Stimulated activated CD4-positive, alpha-beta T cell treated with anti-CD3 and anti-CD28 coated beads, Interleukin-15, amount 100 ng/mL, for 48 hours (primary cell): ENCODE measurements around the gene PHPT1.
"Not testable (repeated sequence)": the region's sequence is repeated elsewhere in the genome, so short reads cannot be mapped to it uniquely, and the experiment has no call there.

Source experiments
- DNase-seq, 2 donors: peaks; one replicate each; pipeline ENCODE4 v3.0.0-alpha.2; 2020; ENCODE audit warnings: low read depth in 2 of 2

PHPT1 gene

GRCh38 chr9:136837146-136837855 is 11.9 kb upstream of the PHPT1 start:
- no peak for DNase-seq

DNA sequence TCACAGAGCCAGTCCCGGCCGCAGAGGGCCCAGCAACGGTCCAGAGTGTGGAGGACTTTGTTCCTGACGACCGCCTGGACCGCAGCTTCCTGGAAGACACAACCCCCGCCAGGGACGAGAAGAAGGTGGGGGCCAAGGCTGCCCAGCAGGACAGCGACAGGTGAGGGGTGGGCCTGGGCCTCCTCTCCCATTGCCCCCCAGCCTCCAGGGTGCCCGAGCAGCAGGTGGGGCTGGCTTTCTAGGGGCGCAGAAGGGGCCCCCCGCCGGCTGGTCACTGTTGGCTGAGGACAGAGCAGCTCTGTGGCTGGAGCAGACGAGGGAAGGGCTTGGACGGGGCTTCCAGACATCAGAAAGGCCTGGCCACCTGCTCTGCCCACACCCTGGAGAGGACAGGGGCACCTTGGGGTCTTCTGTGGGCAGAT is 11.3 kb upstream of the PHPT1 start:
- not testable (repeated sequence) for DNase-seq

DNA sequence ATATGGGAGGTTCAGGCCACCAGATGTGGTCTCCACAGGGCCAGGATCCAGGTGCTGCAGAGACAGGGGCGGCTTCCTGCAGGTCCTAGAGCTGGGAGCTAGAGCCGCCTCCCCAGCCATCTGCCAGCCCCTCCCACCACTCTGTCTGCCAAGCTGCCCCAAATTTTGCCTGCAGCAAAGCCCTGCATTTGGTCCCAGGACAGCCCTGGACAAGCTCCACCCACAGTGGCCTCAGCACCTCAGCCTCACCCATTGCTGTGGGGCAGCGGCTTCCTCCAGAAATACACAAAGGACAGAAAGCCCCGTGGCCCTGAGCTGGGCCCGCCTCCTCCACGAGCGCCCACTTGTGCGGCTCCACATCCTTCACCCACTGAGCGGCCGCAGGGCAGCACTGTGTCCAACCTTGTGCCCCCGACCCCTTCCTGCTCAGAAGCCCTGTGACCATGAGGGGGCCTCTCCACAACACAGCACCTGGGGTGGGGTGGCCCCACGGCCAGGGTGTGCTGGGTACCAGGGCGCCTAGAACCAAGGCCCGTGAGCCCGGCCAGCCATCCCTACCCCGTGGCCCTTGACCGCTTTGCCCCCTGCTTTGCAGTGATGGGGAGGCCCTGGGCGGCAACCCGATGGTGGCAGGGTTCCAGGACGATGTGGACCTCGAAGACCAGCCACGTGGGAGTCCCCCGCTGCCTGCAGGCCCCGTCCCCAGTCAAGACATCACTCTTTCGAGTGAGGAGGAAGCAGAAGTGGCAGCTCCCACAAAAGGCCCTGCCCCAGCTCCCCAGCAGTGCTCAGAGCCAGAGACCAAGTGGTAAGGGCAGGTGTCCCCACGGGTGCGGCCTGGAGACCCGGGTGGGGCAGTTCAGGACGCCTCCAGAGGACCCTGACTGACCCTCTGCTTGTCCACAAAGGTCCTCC is 10.6 kb upstream of the PHPT1 start:
- no peak for DNase-seq

- no peak for DNase-seq
Observed at GRCh38 chr9:136839229-136840139, 9.7 kb upstream of the PHPT1 start.

DNA sequence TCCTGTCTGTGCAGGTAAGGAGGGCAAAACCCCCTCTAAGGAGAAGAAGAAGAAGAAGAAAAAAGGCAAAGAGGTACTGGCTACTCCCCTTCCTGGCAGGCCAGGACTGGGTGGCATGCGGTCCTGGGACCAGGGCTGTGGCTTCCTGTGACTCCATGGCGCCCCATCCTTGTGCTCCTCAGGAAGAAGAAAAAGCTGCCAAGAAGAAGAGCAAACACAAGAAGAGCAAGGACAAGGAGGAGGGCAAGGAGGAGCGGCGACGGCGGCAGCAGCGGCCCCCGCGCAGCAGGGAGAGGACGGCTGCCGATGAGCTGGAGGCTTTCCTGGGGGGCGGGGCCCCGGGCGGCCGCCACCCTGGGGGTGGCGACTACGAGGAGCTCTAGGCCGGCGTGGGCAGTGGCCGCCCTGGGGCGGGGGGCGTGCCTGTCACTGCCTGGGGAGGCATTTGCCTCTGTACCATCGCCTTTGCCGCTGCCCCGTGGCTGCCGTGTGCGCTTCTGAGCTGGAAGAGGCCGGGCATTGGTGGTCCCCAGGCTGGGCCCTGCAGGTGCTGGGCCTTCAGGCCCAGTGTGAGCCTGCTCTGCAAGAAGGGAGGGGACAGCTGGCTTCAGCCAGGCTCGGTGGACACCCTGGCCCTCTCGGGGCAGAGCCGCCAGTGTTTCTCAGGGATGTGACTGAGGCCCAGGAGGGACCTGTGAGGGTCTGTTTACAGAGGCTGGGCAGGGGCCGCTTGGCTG is 8.9 kb upstream of the PHPT1 start:
- DNase-seq = no peak

DNA sequence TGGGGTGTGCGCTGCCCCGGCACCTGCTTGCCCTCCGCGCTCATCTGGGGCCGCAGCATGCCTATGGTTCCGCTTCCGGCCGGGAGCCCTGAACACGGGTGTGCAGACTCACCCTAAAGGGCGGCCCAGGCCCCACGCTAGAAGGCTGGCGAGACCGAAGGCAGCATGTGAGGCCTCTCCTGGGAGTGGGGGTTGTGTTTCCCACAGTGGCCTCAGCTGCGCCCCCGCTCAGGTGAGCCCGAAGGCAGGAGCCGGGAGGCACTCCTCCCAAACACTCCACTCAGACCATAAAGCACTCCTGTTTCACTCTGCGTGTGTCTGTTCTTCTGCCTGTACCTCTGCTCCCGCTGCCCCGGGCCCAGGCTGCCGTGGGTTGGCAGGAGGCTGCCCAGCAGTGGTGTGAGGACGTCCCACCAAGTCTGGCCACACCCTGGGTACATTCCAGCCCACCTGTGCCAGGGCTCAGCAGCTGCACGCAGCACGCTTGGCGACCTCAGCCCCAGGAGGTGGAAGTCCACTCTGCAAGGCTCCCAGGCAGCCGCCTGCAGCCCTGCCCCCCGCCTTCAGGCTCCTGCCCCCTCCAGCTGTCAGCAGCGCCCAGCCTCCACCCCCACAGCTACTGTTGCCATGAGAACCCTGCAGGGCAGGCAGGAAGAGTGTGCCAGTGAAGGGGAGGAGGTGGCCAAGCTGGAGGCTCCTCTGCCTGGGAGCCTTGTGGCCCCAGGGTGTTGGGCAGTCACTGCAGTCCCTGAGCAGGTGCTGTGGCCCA is 8.1 kb upstream of the PHPT1 start:
- no peak for DNase-seq

DNA sequence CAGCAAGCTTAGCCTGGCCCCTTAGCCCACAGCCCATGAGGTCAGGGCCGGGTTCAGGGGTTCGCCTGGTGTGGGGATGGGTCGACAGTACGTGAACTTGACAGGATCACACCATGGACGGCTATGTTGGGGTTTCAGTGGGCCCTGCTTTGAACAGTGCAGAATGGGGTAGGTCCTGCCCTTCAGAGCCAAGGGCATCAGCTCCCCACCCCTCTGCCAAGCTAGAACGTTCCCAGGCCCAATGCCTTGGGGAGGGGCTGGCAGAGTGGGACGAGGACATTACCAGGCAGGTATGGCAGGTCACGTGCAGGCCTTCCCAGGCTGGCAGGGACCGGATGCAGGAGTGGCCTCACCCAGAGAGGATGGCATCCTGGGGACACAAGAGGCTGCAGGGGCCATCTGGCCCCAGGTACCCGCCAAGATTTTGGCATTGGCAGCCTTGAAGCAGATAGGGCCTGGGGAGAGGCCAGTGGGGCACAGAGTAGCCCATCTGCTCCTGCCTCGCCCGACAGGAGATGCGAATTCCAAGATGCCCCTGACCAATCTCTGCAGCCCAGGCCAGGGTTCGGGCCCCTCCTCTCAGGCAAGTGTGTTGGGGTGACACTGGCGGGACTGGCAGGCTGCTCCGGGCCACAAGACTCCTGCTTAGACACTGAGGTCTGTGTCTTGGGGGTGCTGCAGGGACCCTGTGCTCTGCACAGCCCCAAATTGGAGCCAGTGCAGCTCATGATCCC is 7.4 kb upstream of the PHPT1 start:
- not testable (repeated sequence) for DNase-seq

DNA sequence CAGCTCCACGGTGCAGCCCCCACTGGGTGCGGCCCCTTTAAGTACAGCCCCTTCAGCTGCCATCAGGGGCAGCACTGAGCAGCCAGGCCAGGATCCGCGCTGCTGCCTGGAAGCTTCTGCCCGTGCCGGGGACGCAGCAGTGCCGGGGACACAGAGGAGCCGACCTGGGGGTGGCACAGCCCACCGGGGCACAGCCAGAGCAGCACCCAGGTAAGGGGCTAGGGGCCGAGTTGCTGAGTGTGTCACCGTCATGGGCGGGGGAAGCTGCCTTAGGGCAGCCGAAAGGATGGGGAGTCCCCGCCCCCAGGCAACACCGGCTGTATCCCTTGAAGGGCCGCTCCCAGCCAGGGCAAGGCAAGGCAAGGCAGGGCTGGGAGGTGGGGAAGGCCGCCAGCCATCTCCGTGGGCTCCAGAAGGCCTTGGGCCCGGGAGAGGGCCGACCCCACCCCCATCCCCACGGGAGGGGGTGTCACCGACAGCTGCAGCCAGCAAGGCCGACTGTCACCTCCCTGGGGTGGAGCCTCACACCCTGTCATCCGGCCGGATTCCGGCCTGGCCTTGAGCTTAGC is 6.7 kb upstream of the PHPT1 start, which contains the start of gene AJM1:
Gene AJM1, plus strand, starts transcription at position 99 of the 569 bp plus-strand sequence. CDS start 1,937 bp downstream, outside the sequence.
- DNase-seq = peak; percentile 61 to 73

- DNase-seq = not testable (repeated sequence)
Observed at GRCh38 chr9:136843159-136843800, 5.9 kb upstream of the PHPT1 start.

- peak in 1 of 2 donors; percentile 45 for DNase-seq
Observed at GRCh38 chr9:136843801-136844740, 5.1 kb upstream of the PHPT1 start.

DNA sequence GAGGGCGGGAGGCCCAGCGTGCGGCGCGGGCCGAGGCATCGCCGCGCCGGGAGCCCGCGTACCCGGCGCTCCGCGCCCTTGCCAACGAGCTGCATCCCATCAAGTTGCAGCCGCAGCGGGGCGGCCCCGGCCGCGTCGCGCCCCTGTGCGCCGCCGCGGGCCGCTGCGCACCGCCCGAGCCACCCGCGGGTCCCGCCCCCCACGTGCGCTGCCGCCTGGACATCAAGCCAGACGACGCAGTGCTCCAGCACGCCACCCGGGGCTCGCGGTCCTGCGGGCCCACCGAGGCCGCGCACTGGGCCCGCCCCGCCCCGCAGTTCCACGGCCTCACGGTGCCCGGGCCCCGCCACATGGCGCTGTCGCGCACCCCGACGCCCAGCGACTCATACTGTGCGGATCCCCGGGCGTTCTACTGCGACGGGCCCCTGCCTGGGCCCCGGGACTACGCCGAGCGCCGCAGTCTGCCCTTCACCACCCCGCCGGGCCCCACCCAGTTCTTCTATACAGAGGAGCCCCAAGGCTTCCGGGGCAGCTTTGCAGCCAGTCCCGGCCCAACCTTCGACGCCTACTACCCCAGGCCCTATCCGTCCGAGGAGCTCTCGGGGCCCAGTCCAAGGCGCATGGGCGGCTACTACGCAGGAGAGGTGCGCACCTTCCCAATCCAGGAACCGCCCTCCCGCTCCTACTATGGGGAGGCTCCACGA is 4.3 kb upstream of the PHPT1 start:
- no peak for DNase-seq

DNA sequence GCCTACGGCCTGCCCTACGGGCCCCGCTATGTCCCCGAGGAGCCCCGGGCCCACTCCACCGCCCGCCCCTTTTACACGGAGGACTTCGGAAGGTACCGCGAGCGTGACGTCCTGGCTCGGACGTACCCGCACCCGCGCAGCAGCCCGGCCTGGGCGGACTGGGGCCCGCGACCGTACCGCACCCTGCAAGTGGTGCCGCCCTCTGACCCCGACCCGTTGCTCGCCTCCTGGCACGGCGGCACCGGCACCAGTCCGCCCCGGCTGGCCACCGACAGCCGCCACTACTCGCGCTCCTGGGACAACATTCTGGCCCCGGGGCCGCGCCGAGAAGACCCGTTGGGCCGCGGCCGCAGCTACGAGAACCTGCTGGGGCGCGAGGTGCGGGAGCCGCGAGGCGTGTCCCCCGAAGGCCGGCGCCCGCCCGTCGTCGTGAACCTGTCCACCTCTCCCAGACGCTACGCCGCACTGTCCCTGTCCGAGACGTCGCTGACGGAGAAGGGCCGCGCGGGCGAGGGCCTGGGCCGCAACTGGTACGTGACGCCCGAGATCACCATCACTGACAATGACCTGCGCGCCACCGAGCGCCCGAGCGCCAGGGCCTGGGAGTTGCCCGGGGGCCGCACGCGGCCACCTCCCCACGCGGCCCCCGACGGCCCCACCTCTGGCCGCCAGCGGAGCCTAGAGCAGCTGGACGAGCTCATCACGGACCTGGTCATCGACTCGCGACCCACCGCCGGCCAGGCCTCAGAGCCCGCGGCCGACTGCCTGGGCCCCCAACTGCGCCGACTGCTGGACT is 3.5 kb upstream of the PHPT1 start:
- DNase-seq = no peak

DNA sequence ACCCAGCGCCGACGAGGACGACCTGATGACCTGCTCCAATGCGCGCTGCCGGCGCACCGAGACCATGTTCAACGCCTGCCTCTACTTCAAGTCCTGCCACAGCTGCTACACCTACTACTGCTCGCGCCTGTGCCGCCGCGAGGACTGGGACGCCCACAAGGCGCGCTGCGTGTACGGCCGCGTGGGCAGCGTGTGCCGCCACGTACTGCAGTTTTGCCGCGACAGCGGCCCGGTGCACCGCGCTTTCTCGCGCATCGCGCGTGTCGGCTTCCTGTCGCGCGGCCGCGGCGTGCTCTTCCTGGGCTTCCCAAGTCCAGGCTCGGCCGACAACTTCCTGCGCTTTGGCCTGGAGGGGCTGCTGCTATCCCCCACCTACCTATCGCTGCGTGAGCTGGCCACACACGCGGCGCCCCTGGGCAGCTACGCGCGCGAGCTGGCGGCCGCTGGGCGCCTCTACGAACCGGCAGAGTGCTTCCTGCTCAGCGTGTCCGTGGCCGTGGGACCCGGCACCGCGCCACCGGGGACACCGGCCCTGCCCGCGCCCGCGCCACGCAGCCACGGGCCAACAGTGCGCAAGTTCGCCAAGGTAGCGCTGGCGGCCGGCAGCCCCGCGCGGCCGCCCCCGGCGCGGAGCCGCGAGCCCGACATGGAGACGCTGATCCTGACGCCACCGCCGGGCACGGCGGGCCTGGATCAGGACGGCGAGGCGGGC is 2.7 kb upstream of the PHPT1 start:
- DNase-seq = no peak

DNA sequence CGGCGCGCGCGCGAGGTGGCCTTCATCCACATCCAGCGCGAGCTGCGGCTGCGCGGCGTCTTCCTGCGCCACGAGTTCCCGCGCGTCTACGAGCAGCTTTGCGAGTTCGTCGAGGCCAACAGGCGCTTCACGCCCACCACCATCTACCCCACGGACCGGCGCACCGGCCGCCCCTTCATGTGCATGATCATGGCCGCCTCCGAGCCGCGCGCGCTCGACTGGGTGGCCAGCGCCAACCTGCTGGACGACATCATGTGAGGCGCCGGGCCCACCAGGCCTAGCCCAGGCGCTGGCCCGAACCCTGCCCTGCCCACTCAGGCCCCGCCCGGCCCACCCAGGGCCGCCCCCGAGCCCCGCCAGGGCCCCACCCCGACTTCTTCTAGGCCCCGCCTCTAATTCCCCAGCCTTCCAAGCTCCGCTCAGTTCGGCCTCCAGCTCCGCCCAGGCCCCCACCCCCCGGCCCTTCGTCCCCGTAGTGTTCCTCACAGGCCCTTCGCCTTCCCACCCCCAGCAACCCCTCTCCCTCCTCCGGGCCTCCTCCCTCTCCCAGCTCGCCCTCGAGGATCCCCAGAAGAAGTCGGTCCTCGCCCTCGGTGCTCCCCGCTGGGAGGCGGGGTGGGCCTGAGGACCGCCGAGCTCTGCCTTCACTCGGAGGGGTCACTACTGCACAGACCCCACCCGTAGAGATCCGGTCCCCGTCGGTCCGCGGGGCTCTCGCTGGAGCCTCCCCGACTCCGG is 2.0 kb upstream of the PHPT1 start:
- no peak for DNase-seq
